GM21786 (cell line): ENCODE measurements around the gene CCDC171.
"Not testable (repeated sequence)": the region's sequence is repeated elsewhere in the genome, so short reads cannot be mapped to it uniquely, and the experiment has no call there.

Experiments used
- ATAC-seq: cut with Tn5 transposase; IDR thresholded peaks from one replicate; pipeline ENCODE4 v1.9.1; 2021; ENCODE audit not compliant: unreplicated experiment

The CCDC171 gene

GRCh38 chr9:15549611-15550010 lies 3.2 kb upstream of the CCDC171 start:
- ATAC-seq, result no peak

- peak; percentile 20 for ATAC-seq
Measured at GRCh38 chr9:15553528-15553898, 670 bp downstream of the CCDC171 start.

- no peak for ATAC-seq
Measured at GRCh38 chr9:15570769-15571168, 17.9 kb downstream of the CCDC171 start.

GRCh38 chr9:15572200-15572770 lies 19.4 kb downstream of the CCDC171 start:
- no peak for ATAC-seq

- ATAC-seq, result no peak
Measured at GRCh38 chr9:15576350-15577050, 23.7 kb downstream of the CCDC171 start.

- no peak for ATAC-seq
Measured at GRCh38 chr9:15578714-15579113, 25.9 kb downstream of the CCDC171 start.

- no peak for ATAC-seq
Measured at GRCh38 chr9:15584379-15584778, 31.5 kb downstream of the CCDC171 start.

- ATAC-seq, result no peak
Measured at GRCh38 chr9:15592317-15592716, 39.5 kb downstream of the CCDC171 start.

GRCh38 chr9:15592940-15593339 lies 40.1 kb downstream of the CCDC171 start:
- not testable (repeated sequence) for ATAC-seq

- ATAC-seq, result not testable (repeated sequence)
Measured at GRCh38 chr9:15600666-15601330, 48.0 kb downstream of the CCDC171 start.

GRCh38 chr9:15606643-15607472 lies 54.0 kb downstream of the CCDC171 start:
- no peak for ATAC-seq

- ATAC-seq, result no peak
Measured at GRCh38 chr9:15612962-15613361, 60.1 kb downstream of the CCDC171 start.

- ATAC-seq, result no peak
Measured at GRCh38 chr9:15617782-15618181, 64.9 kb downstream of the CCDC171 start.

GRCh38 chr9:15618540-15619331 lies 65.9 kb downstream of the CCDC171 start:
- ATAC-seq, result no peak

- no peak for ATAC-seq
Measured at GRCh38 chr9:15622318-15622971, 69.6 kb downstream of the CCDC171 start.

GRCh38 chr9:15635752-15636151 lies 82.9 kb downstream of the CCDC171 start:
- no peak for ATAC-seq

GRCh38 chr9:15640121-15640520 lies 87.3 kb downstream of the CCDC171 start:
- ATAC-seq, result no peak

- no peak for ATAC-seq
Measured at GRCh38 chr9:15641291-15641690, 88.4 kb downstream of the CCDC171 start.

- ATAC-seq, result no peak
Measured at GRCh38 chr9:15642369-15642962, 89.6 kb downstream of the CCDC171 start.

GRCh38 chr9:15670246-15670645 lies 117.4 kb downstream of the CCDC171 start:
- ATAC-seq, result peak; percentile 66
